Mesenchymal stem cell (in vitro differentiated cells and primary cell): Measurements from ENCODE around the gene CEP112.

Experiments
- DNase-seq: peaks from one replicate; pipeline ENCODE4 v3.0.0-alpha.2; 2013
- H2AFZ ChIP-seq: one replicate; pipeline ENCODE4 v1.6.1; 2013; ENCODE audit warnings: low read depth, mild to moderate bottlenecking, control low read depth, inconsistent platforms, low read length, moderate library complexity
- H2AK5ac ChIP-seq: 2 replicates; pipeline ENCODE4 v1.6.1; 2013; ENCODE audit warnings: low read length, moderate library complexity, mild to moderate bottlenecking, inconsistent platforms; ENCODE audit not compliant: severe bottlenecking
- H2BK120ac ChIP-seq: one replicate; pipeline ENCODE4 v1.6.1; 2013; ENCODE audit warnings: low read depth, mild to moderate bottlenecking, inconsistent platforms, low read length, moderate library complexity
- H2BK12ac ChIP-seq, 2 experiments: one replicate each; pipeline ENCODE4 v1.6.1; 2013; ENCODE audit warnings: inconsistent platforms in 2 of 2, low read length in 2 of 2, mild to moderate bottlenecking in 2 of 2, moderate library complexity in 2 of 2, control low read depth in 1 of 2
- H2BK15ac ChIP-seq: one replicate; pipeline ENCODE4 v1.6.1; 2013; ENCODE audit warnings: mild to moderate bottlenecking, low read depth, inconsistent platforms; ENCODE audit not compliant: poor library complexity, severe bottlenecking
- H2BK5ac ChIP-seq: 2 replicates; pipeline ENCODE4 v1.6.1; 2013; ENCODE audit warnings: low read depth, mild to moderate bottlenecking, low read length, control low read depth, inconsistent platforms; ENCODE audit not compliant: poor library complexity, severe bottlenecking
- H3K14ac ChIP-seq, 2 experiments: one replicate each; pipeline ENCODE4 v1.6.1; 2013; ENCODE audit warnings: inconsistent platforms in 2 of 2, low read length in 2 of 2, control low read depth in 1 of 2, mild to moderate bottlenecking in 1 of 2, moderate library complexity in 1 of 2
- H3K18ac ChIP-seq, 2 experiments: one replicate each; pipeline ENCODE4 v1.6.1; 2013; ENCODE audit warnings: inconsistent platforms in 2 of 2, low read length in 2 of 2, control low read depth in 1 of 2, low read depth in 1 of 2, mild to moderate bottlenecking in 1 of 2
- H3K23ac ChIP-seq, 2 experiments: one replicate each; pipeline ENCODE4 v1.6.1; 2013; ENCODE audit warnings: inconsistent platforms in 2 of 2, low read length in 2 of 2, mild to moderate bottlenecking in 2 of 2, moderate library complexity in 2 of 2, control low read depth in 1 of 2
- H3K27ac ChIP-seq: 2 replicates; pipeline ENCODE4 v1.5.1; 2013; ENCODE audit warnings: mild to moderate bottlenecking, moderate library complexity, low read length, control low read depth, inconsistent platforms; ENCODE audit not compliant: poor library complexity, severe bottlenecking
- H3K27me3 ChIP-seq, 2 experiments: 2 replicates each; pipeline versions ENCODE4 v1.6.1 to v1.7.0; 2013; ENCODE audit warnings: low read length in 2 of 2, mild to moderate bottlenecking in 2 of 2, moderate library complexity in 2 of 2, control low read depth in 1 of 2, inconsistent platforms in 1 of 2; ENCODE audit not compliant: control insufficient read depth in 1 of 2, insufficient read depth in 1 of 2
- H3K36me3 ChIP-seq, 2 experiments: 2 replicates each; pipeline versions ENCODE4 v1.6.1 to v1.7.0; 2013; ENCODE audit warnings: low read length in 2 of 2, control low read depth in 1 of 2, inconsistent platforms in 1 of 2, low read depth in 1 of 2, mild to moderate bottlenecking in 1 of 2; ENCODE audit not compliant: insufficient read depth in 2 of 2, control insufficient read depth in 1 of 2
- H3K4ac ChIP-seq, 2 experiments: one replicate each; pipeline ENCODE4 v1.6.1; 2013; ENCODE audit warnings: inconsistent platforms in 2 of 2, low read length in 2 of 2, mild to moderate bottlenecking in 2 of 2, moderate library complexity in 2 of 2, control low read depth in 1 of 2, low read depth in 1 of 2
- H3K4me1 ChIP-seq: 2 replicates; pipeline ENCODE4 v1.6.1; 2013; ENCODE audit warnings: low read depth, low read length, control low read depth; ENCODE audit not compliant: control insufficient read depth, insufficient read depth
- H3K4me2 ChIP-seq: 2 replicates; pipeline ENCODE4 v1.6.1; 2013; ENCODE audit warnings: low read length, mild to moderate bottlenecking, inconsistent platforms; ENCODE audit not compliant: poor library complexity, severe bottlenecking
- H3K4me3 ChIP-seq, 2 experiments: 2 replicates each; pipeline versions ENCODE4 v1.5.1 to v1.7.0; 2013; ENCODE audit warnings: low read length in 2 of 2, mild to moderate bottlenecking in 2 of 2, control low read depth in 1 of 2, low read depth in 1 of 2; ENCODE audit not compliant: insufficient read depth in 1 of 2
- H3K79me1 ChIP-seq: replicated peaks from 2 replicates; pipeline ENCODE4 v1.6.1; 2013; ENCODE audit warnings: mild to moderate bottlenecking, control low read depth, low read length, inconsistent platforms; ENCODE audit not compliant: poor library complexity, severe bottlenecking
- H3K9ac ChIP-seq: 2 replicates; pipeline ENCODE4 v1.7.0; 2013; ENCODE audit warnings: mild to moderate bottlenecking, low read length, moderate library complexity
- H3K9me3 ChIP-seq: 2 replicates; pipeline ENCODE4 v1.7.0; 2013; ENCODE audit warnings: mild to moderate bottlenecking, low read length; ENCODE audit not compliant: control insufficient read depth
- H4K8ac ChIP-seq: one replicate; pipeline ENCODE4 v1.6.1; 2013; ENCODE audit warnings: inconsistent platforms, mild to moderate bottlenecking, low read length, moderate library complexity
- H4K91ac ChIP-seq: one replicate; pipeline ENCODE4 v1.6.1; 2013; ENCODE audit warnings: mild to moderate bottlenecking, low read length, inconsistent platforms
- WGBS: methylation state at CpG from one replicate; pipeline ENCODE4 v1.1.7; 2013; ENCODE audit warnings: mixed read lengths; 5-methylcytosine and 5-hydroxymethylcytosine counted together

The CEP112 gene

DNA sequence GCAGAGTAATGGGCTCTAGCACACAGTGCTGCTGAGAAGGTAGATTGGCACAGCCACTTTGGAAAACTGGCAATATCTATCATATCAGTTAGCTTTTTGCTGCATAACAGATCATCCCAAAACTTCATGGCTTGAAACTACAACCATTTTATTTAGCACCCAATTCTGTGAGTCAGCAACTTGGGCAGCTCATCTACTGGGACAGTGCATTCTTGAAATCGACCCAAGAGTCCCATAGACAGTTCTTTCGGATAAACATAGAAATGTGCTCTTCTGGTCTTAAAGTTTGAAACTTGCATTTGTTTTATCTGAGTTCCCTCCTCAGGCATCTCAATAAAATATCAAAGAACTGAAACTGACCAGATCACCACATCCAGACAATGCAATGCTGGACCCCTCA, 76.7 kb downstream of the CEP112 start:
- peaks cover 1% of the 10 kb centered on the region for H3K79me1 ChIP-seq
- WGBS = 94% methylated on average over 2 of the region's 2 CpGs
- no peak overlapping the region for H3K27ac ChIP-seq

DNA sequence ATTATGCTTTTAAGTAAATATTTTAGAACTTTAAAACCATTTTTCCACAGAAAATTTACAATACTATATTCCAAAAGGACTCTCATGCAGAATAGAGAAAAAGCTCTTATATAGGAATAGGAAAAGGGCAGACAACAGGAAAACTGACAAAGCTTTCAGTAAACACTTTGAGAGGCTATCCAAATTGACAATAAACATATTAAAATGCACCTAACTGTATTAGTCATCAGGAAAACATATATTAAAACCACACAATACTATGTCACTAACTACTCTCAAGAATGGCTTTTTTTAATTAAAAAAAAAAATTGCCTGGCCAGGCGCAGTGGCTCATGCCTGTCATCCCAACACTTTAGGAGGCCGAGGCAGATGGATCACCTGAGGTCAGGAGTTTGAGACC, 77.3 kb downstream of the CEP112 start:
- Histone ChIP-seq H2BK15ac (no peak overlapping the region), H3K79me1 (peaks cover 1% of the 10 kb centered on the region), H3K23ac (no peak overlapping the region), H3K9me3 (peaks cover 11% of the 10 kb centered on the region), H3K18ac (no peak overlapping the region), H3K4me1 (no peaks in the 10 kb centered on the region), H3K14ac (no peak overlapping the region), H3K36me3 (no peaks in the 10 kb centered on the region), H2BK5ac (no peak overlapping the region), H2BK120ac (no peak overlapping the region), H3K4me2 (no peak overlapping the region), H3K9ac (no peak overlapping the region), H3K4me3 (no peak overlapping the region), H3K4ac (no peak overlapping the region), H2BK12ac (no peak overlapping the region), H4K91ac (no peak overlapping the region), H2AK5ac (no peak overlapping the region), H3K27me3 (no peaks in the 10 kb centered on the region), H4K8ac (no peak overlapping the region), H2AFZ (no peak overlapping the region), H3K27ac (no peak overlapping the region)
- 96% methylated on average over 2 of the region's 2 CpGs for WGBS
- no peak for DNase-seq

More for the DNA sequence above, 76.7 kb downstream of the CEP112 start:
- H3K36me3 ChIP-seq = no peaks in the 10 kb centered on the region
- H3K9me3 ChIP-seq = peaks cover 12% of the 10 kb centered on the region
- no peak overlapping the region for H3K4me3 ChIP-seq
- H3K4me2 ChIP-seq = no peak overlapping the region
- no peak overlapping the region for H2BK12ac ChIP-seq
- H2BK15ac ChIP-seq = no peak overlapping the region
- no peak overlapping the region for H3K23ac ChIP-seq
- no peak overlapping the region for H2AFZ ChIP-seq
- no peak overlapping the region for H2AK5ac ChIP-seq
- H3K4me1 ChIP-seq = no peaks in the 10 kb centered on the region
- no peak overlapping the region for H3K9ac ChIP-seq
- no peak overlapping the region for H4K8ac ChIP-seq
- no peak overlapping the region for H2BK120ac ChIP-seq
- no peaks in the 10 kb centered on the region for H3K27me3 ChIP-seq
- H3K14ac ChIP-seq = no peak overlapping the region
- H3K18ac ChIP-seq = no peak overlapping the region
- no peak overlapping the region for H3K4ac ChIP-seq
- DNase-seq = no peak
- no peak overlapping the region for H2BK5ac ChIP-seq
- H4K91ac ChIP-seq = no peak overlapping the region

DNA sequence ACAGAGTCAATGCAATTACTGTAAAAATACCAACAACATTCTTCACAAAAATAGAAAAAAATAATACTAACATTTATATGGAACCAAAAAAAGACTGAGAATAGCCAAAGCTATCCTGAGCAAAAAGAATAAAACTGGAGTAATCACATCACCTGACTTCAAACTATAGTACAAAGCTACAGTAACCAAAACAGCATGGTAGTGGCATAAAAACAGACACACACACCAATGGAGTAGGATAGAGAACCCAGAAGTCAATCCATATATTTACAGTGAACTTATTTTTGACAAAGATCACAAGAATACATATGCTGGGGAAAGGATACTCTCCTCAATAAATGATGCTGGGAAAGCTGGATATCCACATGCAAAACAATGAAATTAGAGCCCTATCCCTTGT, 84.2 kb downstream of the CEP112 start:
- no peak overlapping the region for H3K23ac ChIP-seq
- H3K4me2 ChIP-seq = no peak overlapping the region
- peaks cover 7 to 10% of the 10 kb centered on the region in 2 experiments for H3K36me3 ChIP-seq
- H3K9me3 ChIP-seq = peaks cover 17% of the 10 kb centered on the region
- H3K27me3 ChIP-seq = no peaks in the 10 kb centered on the region
- H2BK5ac ChIP-seq = no peak overlapping the region
- no peak overlapping the region for H3K18ac ChIP-seq
- H3K14ac ChIP-seq = no peak overlapping the region
- H2BK15ac ChIP-seq = no peak overlapping the region
- no peak overlapping the region for H3K9ac ChIP-seq
- no peak overlapping the region for H3K4me3 ChIP-seq
- no peak overlapping the region for H3K4ac ChIP-seq
- H4K91ac ChIP-seq = no peak overlapping the region
- no peak for DNase-seq
- no peak overlapping the region for H2BK120ac ChIP-seq
- H2AK5ac ChIP-seq = no peak overlapping the region
- H3K27ac ChIP-seq = no peak overlapping the region
- H2BK12ac ChIP-seq = no peak overlapping the region
- H4K8ac ChIP-seq = no peak overlapping the region
- H3K4me1 ChIP-seq = no peaks in the 10 kb centered on the region
- no peak overlapping the region for H2AFZ ChIP-seq
- H3K79me1 ChIP-seq = peaks cover 6% of the 10 kb centered on the region

DNA sequence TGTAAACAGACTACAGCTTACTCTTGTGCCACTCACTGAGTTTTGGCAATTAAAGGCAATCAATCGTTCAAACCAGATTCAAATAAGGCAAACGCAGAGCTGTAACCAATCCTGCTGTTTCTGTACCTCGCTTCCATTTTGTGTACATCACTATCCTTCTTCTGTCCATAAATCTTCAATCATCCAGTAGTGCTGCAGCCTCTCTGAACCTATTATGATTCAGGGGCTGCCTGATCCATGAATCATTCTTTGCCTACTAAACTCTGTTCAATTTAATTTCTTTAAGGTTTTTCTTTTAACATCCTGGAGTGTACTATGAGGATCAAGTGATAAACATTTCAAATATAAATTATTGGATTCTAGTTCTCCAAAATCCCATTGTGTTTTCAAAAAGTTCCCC, 93.9 kb downstream of the CEP112 start:
- H3K23ac ChIP-seq = no peak overlapping the region
- H3K14ac ChIP-seq = no peak overlapping the region
- no peak overlapping the region for H2BK5ac ChIP-seq
- H3K79me1 ChIP-seq = peaks cover 3% of the 10 kb centered on the region
- H4K91ac ChIP-seq = no peak overlapping the region
- no peak overlapping the region for H3K4ac ChIP-seq
- H3K9me3 ChIP-seq = peaks cover 22% of the 10 kb centered on the region
- WGBS = 88% methylated on average over 3 of the region's 3 CpGs
- no peak overlapping the region for H2BK120ac ChIP-seq
- no peak for DNase-seq
- H3K9ac ChIP-seq = no peak overlapping the region
- H4K8ac ChIP-seq = no peak overlapping the region
- H3K27ac ChIP-seq = no peak overlapping the region
- H3K4me1 ChIP-seq = no peaks in the 10 kb centered on the region
- no peak overlapping the region for H2AK5ac ChIP-seq
- no peak overlapping the region for H2AFZ ChIP-seq
- H2BK15ac ChIP-seq = no peak overlapping the region
- peaks cover 2 to 12% of the 10 kb centered on the region in 2 experiments for H3K36me3 ChIP-seq
- no peaks in the 10 kb centered on the region for H3K27me3 ChIP-seq
- no peak overlapping the region for H2BK12ac ChIP-seq
- no peak overlapping the region for H3K4me2 ChIP-seq
- H3K4me3 ChIP-seq = no peak overlapping the region
- no peak overlapping the region for H3K18ac ChIP-seq
